NCI-H774 (cell line): Measurements from ENCODE around the gene LRAT.
"Not testable (repeated sequence)": the region's sequence is repeated elsewhere in the genome, so short reads cannot be mapped to it uniquely, and the experiment has no call there.

Experiments
- DNase-seq: peaks from one replicate; lab custom pipeline; 2025; lab: John Stamatoyannopoulos, UW

Gene LRAT

DNA sequence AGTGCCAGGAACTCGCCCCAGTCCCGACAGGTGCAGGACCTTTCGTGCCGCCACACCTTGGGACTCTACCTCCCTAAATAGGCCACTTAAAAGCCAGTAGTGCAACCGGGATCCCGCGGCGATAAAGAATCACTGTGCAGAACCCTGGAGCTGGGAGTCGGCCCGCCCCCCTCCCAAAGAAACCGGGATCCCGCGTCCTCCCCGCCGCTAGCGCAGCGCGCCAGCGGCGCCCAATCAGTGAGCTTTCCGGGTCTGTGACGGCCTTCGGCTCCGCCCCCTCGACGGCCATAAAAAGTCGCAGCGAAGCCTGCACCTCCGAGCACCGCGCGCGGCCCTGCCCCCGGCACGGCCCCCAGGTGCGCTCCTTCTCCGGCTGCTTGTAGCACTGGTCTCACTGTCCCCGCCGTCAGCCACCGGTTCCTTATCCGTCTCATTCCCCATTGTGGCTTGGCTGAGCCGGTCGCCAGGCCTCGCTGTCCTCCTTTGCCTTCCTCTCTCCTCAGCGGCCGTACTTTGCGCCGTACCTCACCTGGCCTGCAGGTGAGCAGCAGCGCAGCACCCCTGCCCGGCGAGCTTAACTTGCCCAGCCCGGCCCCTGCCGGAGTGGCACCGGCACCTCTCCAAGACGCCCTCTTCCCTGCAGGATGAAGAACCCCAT is at the start of gene LRAT:
Gene LRAT (plus strand): TSS at position 318 of the 658 bp plus-strand sequence. CDS start 327 bp downstream, at position 645.
- DNase-seq: peak; percentile 53

GRCh38 chr4:154707877-154708276 is 35.9 kb upstream of the LRAT start:
- DNase-seq: no peak

DNA sequence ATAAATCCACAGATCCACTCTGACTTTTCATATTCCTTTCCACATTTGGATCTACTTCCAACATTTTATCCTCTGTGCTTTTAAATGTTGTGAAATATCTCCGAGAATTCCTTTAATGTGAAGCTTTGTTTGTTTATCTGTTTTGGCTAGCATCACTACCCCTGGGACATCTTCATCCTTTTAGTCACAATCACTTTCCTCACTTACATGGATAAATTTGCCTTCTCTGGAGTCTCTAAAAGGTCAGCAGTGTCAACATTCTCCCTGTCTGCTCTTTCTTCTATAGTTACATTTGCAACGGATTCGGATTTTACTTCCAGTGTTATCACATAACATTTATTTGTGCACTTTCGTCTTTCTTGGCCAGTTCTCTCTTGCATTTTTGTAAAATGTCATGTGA is 34.2 kb upstream of the LRAT start:
- DNase-seq: no peak

DNA sequence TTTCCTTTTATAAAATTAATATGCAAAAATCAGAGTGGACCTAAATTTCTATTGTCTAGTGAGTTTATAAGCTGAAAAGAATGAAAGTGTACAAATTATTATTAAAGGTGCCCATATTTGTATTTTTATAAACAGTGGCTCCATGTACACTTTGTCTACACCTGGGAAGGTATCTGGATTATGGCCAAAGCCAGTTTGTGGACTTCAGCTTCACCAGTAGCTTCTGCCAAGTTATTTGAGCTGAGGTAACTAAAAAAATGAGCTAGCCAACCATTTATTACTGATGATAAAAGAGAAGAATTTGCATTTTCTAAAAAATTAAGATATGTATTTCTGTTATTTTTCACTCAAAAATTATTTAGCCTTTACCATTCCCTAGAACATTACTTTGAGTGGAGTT is 32.3 kb upstream of the LRAT start:
- no peak for DNase-seq

GRCh38 chr4:154714339-154715040 is 29.3 kb upstream of the LRAT start:
- DNase-seq: no peak

GRCh38 chr4:154719087-154719486 is 24.7 kb upstream of the LRAT start:
- DNase-seq: no peak

GRCh38 chr4:154720123-154720522 is 23.7 kb upstream of the LRAT start:
- DNase-seq: no peak

GRCh38 chr4:154720618-154721267 is 23.1 kb upstream of the LRAT start:
- DNase-seq: no peak

DNA sequence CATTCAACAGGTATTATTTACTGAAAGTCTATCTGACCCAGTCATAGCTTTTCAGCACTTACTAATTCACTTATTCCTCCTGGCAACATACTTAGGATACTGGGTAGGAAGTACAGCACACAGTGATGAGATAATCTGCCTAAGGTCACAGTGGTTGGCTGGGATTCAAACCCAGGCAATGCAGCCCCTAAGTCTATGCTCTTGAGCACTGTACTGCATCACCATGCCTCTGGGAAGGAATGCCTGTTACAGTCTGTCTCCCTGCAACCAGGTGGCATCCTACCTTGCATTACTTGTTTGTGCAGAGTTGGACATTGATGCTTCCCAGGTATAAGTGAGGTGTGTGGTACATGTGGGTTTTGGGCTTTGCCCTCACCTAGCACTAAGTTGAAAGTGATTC is 21.5 kb upstream of the LRAT start:
- no peak for DNase-seq

GRCh38 chr4:154723601-154724000 is 20.2 kb upstream of the LRAT start:
- not testable (repeated sequence) for DNase-seq

GRCh38 chr4:154727540-154727939 is 16.3 kb upstream of the LRAT start:
- DNase-seq: no peak

DNA sequence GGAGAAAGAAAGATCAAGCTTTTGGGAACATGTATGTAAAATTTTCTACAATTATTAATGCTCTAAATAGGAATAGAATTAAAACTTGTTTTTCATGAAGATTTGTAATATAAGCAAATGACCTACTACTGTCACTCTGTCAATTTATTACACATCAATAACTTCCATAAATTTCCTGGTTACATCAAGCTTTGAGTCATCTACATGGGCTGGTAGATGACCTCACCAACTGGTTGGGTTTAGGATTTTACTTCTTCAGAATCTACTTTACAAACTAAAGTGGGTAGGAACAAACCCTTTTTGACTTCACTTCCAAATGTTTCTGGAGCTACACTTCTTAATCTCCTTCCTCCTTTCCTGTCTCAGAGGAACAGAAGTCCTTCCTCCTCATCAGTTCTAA is 12.0 kb upstream of the LRAT start:
- no peak for DNase-seq

- no peak for DNase-seq
Observed at GRCh38 chr4:154732669-154733068, 11.1 kb upstream of the LRAT start.

GRCh38 chr4:154736770-154737169 is 7.0 kb upstream of the LRAT start:
- DNase-seq: no peak

GRCh38 chr4:154738426-154738825 is 5.4 kb upstream of the LRAT start:
- no peak for DNase-seq

GRCh38 chr4:154739111-154739510 is 4.7 kb upstream of the LRAT start:
- DNase-seq: no peak

DNA sequence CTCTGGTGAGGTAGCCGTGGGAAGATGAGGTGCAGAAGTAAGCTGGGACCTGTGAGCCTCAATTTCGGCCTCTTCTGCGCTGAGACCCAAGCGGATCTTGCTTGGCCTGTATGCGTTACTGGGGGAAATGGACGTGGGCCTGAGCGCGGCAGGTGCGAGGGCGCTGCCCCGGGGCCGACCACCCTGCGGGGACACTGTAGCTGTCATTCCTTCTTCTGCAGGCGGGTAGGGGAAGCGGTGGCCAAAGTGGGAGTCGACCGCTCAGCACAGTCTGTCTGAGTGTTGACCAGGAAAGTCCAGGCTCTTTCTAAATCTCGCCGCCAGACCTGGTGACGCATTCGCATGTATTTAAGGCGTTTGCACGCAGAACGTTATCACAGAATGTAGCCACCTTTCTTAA is 3.3 kb upstream of the LRAT start:
- DNase-seq: no peak

GRCh38 chr4:154741131-154741665 is 2.6 kb upstream of the LRAT start:
- DNase-seq: no peak

- DNase-seq: no peak
Observed at GRCh38 chr4:154741922-154742850, 1.6 kb upstream of the LRAT start.

GRCh38 chr4:154744341-154744926 is 634 bp downstream of the LRAT start:
- no peak for DNase-seq

DNA sequence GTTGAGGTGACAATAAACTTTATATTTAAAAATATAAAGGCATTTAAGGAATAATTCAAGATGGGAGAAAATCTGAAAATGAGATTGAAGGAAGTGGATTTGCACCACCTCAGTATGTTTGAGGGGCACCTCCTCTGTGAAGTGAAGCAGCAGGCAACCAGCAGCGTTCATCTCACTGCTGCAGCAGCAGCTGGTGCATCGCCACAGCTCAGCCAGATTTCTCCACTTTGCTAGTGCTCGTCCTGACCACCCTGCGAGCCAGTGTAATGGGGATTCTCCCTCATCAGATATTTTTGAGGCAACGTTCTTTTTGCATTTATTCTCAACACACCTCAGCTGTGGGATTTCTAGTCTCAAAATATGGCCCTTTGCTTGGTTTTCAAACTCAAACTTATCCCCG is 13.9 kb downstream of the LRAT start:
- no peak for DNase-seq

GRCh38 chr4:154760895-154761294 is 17.1 kb downstream of the LRAT start:
- no peak for DNase-seq
